Tibial artery (tissue), 4 donors: ENCODE data around the gene TRPM3.
A peak's percentile ranks its signal among the peaks of the same experiment; 100 is the strongest.

Experiments used
- DNase-seq, 2 donors: peaks; one replicate each; pipeline ENCODE4 v3.0.0-alpha.2; 2019
- H3K27ac ChIP-seq, 2 donors: fragments of 200-600 bp; sonication (generic) in 1 of 2; 1 replicate in 1 of 2; 2 replicates in 1 of 2; pipeline ENCODE4 v1.5.1; 2018 to 2019; ENCODE audit warnings: mild to moderate bottlenecking in 1 of 2
- H3K27me3 ChIP-seq, 2 donors: fragments of 200-600 bp; sonication (generic) in 1 of 2; one replicate each; pipeline versions ENCODE4 v1.5.1 to v1.6.0; 2016 to 2019
- H3K36me3 ChIP-seq, 3 donors: fragments of 200-600 bp; sonication (generic) in 2 of 3; one replicate each; pipeline ENCODE4 v1.5.1; 2016 to 2019; ENCODE audit warnings: mild to moderate bottlenecking in 2 of 3
- H3K4me1 ChIP-seq, 4 donors: fragments of 200-600 bp; sonication (generic) in 2 of 4; 1 replicate in 3 of 4; 2 replicates in 1 of 4; pipeline ENCODE4 v1.5.1; 2016 to 2019
- H3K4me3 ChIP-seq, 2 donors: fragments of 200-600 bp; sonication (generic) in 1 of 2; 1 replicate in 1 of 2; 2 replicates in 1 of 2; pipeline ENCODE4 v1.5.1; 2018 to 2019; ENCODE audit warnings: mild to moderate bottlenecking in 2 of 2
- H3K9me3 ChIP-seq, 3 donors: fragments of 200-600 bp; sonication (generic) in 1 of 3; one replicate each; pipeline ENCODE4 v1.5.1; 2016 to 2019
- intact Hi-C: fragments of 100-400 bp; cut with DNase I; formaldehyde crosslinking; loops from one replicate; pipeline ENCODE4 v1.15.0; 2023; ENCODE audit warnings: low total_unique reads
- TF ChIP-seq, protein P1 (sequence below), 2 experiments: fragments of 200-600 bp in 1 of 2; fragments of 450-650 bp in 1 of 2; IDR thresholded peaks; one replicate each; pipeline ENCODE4 v1.5.1; 2017 to 2019; ENCODE audit warnings: antibody characterized with exemption in 2 of 2, mild to moderate bottlenecking in 1 of 2, moderate library complexity in 1 of 2

Gene TRPM3

DNA sequence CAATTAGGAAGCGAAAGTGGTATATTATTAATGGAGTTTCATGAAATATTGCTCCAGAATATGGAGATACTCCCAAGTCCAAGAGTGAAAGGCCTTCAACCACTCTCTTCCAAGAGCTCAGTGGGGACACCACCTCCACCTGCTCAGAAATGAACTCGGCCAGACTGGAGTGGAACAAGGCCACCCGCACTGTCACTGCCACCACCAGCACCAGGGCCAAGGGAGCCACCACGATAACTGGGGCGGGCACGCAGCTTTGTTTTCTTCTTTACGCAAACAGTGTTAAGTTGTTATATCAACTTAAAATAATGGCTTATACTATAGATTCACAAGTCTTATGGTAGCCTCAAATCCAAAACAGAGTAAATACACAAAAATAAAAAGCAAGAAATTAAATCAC lies 204.1 kb downstream of the TRPM3 start:
- DNase-seq, result no peak
- H3K36me3 ChIP-seq, result no peaks in the 10 kb centered on the region

GRCh38 chr9:70911791-70912190 lies 209.6 kb downstream of the TRPM3 start:
- no peaks in the 10 kb centered on the region for H3K4me1 ChIP-seq
- DNase-seq, result no peak
- H3K36me3 ChIP-seq, result no peaks in the 10 kb centered on the region
- no peak overlapping the region for H3K4me3 ChIP-seq
- TF ChIP-seq, protein P1, sequence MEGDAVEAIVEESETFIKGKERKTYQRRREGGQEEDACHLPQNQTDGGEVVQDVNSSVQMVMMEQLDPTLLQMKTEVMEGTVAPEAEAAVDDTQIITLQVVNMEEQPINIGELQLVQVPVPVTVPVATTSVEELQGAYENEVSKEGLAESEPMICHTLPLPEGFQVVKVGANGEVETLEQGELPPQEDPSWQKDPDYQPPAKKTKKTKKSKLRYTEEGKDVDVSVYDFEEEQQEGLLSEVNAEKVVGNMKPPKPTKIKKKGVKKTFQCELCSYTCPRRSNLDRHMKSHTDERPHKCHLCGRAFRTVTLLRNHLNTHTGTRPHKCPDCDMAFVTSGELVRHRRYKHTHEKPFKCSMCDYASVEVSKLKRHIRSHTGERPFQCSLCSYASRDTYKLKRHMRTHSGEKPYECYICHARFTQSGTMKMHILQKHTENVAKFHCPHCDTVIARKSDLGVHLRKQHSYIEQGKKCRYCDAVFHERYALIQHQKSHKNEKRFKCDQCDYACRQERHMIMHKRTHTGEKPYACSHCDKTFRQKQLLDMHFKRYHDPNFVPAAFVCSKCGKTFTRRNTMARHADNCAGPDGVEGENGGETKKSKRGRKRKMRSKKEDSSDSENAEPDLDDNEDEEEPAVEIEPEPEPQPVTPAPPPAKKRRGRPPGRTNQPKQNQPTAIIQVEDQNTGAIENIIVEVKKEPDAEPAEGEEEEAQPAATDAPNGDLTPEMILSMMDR (IDR thresholded peaks at IDR 0.05), result no peak
- H3K27ac ChIP-seq, result no peak overlapping the region
- H3K9me3 ChIP-seq, result no peaks in the 10 kb centered on the region
- H3K27me3 ChIP-seq, result no peaks in the 10 kb centered on the region
- intact Hi-C loops, result no loop called here

More for the DNA sequence above, 204.1 kb downstream of the TRPM3 start:
- no peaks in the 10 kb centered on the region for H3K9me3 ChIP-seq
- no peaks in the 10 kb centered on the region for H3K4me1 ChIP-seq
- no peaks in the 10 kb centered on the region for H3K27me3 ChIP-seq
- TF ChIP-seq, protein P1 (IDR thresholded peaks at IDR 0.05), result no peak
- H3K4me3 ChIP-seq, result no peak overlapping the region
- intact Hi-C loops, result no loop called here
- H3K27ac ChIP-seq, result no peak overlapping the region

DNA sequence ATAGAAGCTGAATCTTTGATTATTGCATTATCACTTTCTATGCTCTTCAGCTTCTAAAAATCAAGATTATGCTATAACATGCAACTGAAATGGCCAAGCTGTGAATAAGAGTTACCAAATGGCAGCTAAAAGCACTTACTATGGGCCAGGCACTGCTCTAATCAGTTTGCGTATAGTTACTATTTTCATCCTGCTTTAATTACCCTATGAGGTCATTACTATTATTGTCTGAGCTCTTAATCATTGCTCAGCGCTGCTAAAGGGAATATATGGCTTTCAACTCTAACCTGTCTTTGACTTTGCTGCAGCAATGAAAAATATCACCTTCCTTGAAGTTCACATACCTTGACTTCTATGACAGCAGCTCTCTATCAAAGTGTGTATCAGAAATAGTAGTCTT lies 210.8 kb downstream of the TRPM3 start:
- no peak for DNase-seq
- H3K36me3 ChIP-seq, result no peaks in the 10 kb centered on the region
- H3K4me1 ChIP-seq, result no peaks in the 10 kb centered on the region
- H3K27me3 ChIP-seq, result no peaks in the 10 kb centered on the region
- no peak overlapping the region for H3K4me3 ChIP-seq
- no peak overlapping the region for H3K27ac ChIP-seq
- intact Hi-C loops, result no loop called here
- TF ChIP-seq, protein P1 (IDR thresholded peaks at IDR 0.05), result no peak
- no peaks in the 10 kb centered on the region for H3K9me3 ChIP-seq

- TF ChIP-seq, protein P1 (IDR thresholded peaks at IDR 0.05), result no peak
- peak in 1 of 2 donors; percentile 28 for DNase-seq
- intact Hi-C loops, result no loop called here
- no peak overlapping the region for H3K27ac ChIP-seq
- H3K4me1 ChIP-seq, result peaks cover 0 to 3% (median 0%) of the 10 kb centered on the region in 4 donors
- H3K36me3 ChIP-seq, result no peaks in the 10 kb centered on the region
- no peaks in the 10 kb centered on the region for H3K27me3 ChIP-seq
- no peaks in the 10 kb centered on the region for H3K9me3 ChIP-seq
- H3K4me3 ChIP-seq, result no peak overlapping the region
Observed at GRCh38 chr9:70902692-70903131, 218.7 kb downstream of the TRPM3 start.

DNA sequence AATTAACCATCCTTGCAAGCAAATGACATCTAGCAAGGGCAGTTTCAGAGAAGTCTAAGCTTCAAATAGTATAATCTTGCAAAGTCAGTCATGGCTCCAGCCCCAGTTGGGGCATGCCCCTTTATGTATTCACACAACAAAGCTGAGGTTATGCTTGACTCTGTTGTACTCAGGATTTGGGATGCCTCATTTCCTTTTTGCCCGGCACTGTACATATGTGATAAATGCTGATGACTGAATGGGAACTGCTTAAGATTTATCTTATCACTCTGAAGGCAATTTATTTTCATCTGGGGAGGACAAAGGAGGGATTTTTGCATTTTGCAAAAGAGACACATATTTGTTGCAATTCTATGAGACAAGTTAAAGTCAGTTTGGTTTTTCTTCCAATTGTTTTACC lies 219.2 kb downstream of the TRPM3 start:
- Histone ChIP-seq H3K9me3 (no peaks in the 10 kb centered on the region), H3K27me3 (no peaks in the 10 kb centered on the region), H3K4me3 (no peak overlapping the region), H3K4me1 (peaks cover 0 to 3% (median 0%) of the 10 kb centered on the region in 4 donors), H3K27ac (no peak overlapping the region), H3K36me3 (no peaks in the 10 kb centered on the region)
- no peak for DNase-seq
- TF ChIP-seq, protein P1 (IDR thresholded peaks at IDR 0.05), result no peak
- intact Hi-C loops, result no loop called here

- Histone ChIP-seq H3K27ac (no peak overlapping the region), H3K9me3 (no peaks in the 10 kb centered on the region), H3K4me3 (no peak overlapping the region), H3K36me3 (no peaks in the 10 kb centered on the region), H3K4me1 (peaks cover 0 to 3% (median 0%) of the 10 kb centered on the region in 4 donors), H3K27me3 (no peaks in the 10 kb centered on the region)
- TF ChIP-seq, protein P1 (IDR thresholded peaks at IDR 0.05), result no peak
- no peak for DNase-seq
- intact Hi-C loops, result no loop called here
Observed at GRCh38 chr9:70901746-70902145, 219.7 kb downstream of the TRPM3 start.
